Measurements from ENCODE around the gene VAMP8. TPM values are rescaled to one million over a fixed set of nuclear protein-coding genes. Genes with fewer than 3 reads are reported as not detected.

Gene VAMP8
- total and polyA plus RNA-seq, 2 donors (not counting 3 experiments of a cell fraction or from before 2014, with no cell fraction given), result 39.0 to 68.7 TPM

DNA sequence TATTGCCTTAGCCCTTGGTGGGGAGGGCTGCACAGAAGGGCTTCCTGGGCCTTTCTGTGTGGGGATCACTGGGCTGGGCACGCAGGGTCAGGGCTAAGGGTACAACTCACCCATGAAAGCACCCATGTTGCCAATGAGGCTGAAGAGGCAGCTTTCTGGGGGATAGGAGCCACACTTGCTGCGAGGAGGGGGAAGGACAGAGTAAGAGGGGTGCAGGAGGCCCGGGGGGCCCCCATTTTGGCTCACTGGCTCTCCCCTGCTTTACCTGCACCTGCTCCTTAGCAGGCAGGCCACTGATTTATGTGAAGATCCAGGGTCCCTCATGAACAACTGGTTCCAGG is 22.8 kb downstream of the VAMP8 start:
- intact Hi-C loops (cut with micrococcal nuclease) (loop anchor here (5.0 kb wide), 1 partner anchor 178 kb away; no protein-coding TSS in a partner anchor), dilution Hi-C loops (cut with MboI; ENCODE audit: extremely low pct_ligation_motif_present, low sequenced_read_pairs) (no loop called here)
- CTCF ChIA-PET, result interaction anchor here (0.7 to 2.3 kb wide), 3 partner anchors 10 to 13 kb away, joined by 3 to 8 read pairs (median 5); partner anchors contain the start of gene C2orf68
- TF ChIP-seq EZH2 (IDR thresholded peaks at IDR 0.05; ENCODE audit: borderline replicate concordance, low read depth, low read length, severe bottlenecking) (no peak), MYC (IDR thresholded peaks at IDR 0.05; ENCODE audit: low read depth, low read length) (no peak), GATA2 (IDR thresholded peaks at IDR 0.05; ENCODE audit: insufficient read depth, insufficient read length, low read depth, low read length) (no peak), FOS (IDR thresholded peaks at IDR 0.05; ENCODE audit: borderline replicate concordance, insufficient read depth, low read length) (no peak), POLR2AphosphoS5 (IDR thresholded peaks at IDR 0.05; ENCODE audit: insufficient read depth, low read depth, low read length) (no peak), POLR2A (IDR thresholded peaks at IDR 0.05; ENCODE audit: low read depth, low read length) (no peak), JUN (IDR thresholded peaks at IDR 0.05; ENCODE audit: borderline replicate concordance, insufficient read depth, insufficient read length, low read depth) (no peak)
- TF ChIP-seq, protein P1, sequence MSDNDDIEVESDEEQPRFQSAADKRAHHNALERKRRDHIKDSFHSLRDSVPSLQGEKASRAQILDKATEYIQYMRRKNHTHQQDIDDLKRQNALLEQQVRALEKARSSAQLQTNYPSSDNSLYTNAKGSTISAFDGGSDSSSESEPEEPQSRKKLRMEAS (IDR thresholded peaks at IDR 0.05; ENCODE audit: insufficient read depth, insufficient read length), result no peak
- TF ChIP-seq, protein P2, sequence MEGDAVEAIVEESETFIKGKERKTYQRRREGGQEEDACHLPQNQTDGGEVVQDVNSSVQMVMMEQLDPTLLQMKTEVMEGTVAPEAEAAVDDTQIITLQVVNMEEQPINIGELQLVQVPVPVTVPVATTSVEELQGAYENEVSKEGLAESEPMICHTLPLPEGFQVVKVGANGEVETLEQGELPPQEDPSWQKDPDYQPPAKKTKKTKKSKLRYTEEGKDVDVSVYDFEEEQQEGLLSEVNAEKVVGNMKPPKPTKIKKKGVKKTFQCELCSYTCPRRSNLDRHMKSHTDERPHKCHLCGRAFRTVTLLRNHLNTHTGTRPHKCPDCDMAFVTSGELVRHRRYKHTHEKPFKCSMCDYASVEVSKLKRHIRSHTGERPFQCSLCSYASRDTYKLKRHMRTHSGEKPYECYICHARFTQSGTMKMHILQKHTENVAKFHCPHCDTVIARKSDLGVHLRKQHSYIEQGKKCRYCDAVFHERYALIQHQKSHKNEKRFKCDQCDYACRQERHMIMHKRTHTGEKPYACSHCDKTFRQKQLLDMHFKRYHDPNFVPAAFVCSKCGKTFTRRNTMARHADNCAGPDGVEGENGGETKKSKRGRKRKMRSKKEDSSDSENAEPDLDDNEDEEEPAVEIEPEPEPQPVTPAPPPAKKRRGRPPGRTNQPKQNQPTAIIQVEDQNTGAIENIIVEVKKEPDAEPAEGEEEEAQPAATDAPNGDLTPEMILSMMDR (IDR thresholded peaks at IDR 0.05; ENCODE audit: extremely low read depth in 1 of 2, insufficient read depth in 1 of 2, low read depth in 1 of 2, low read length in 2 of 2), result no peak
- POLR2A ChIA-PET, result interaction anchor here (0.8 kb wide), 1 partner anchor 13 kb away, joined by 3 read pairs; no protein-coding TSS in a partner anchor
- H3K9me3 ChIP-seq (replicated peaks; ENCODE audit: control insufficient read depth, insufficient read depth, low read length), result no peaks in the 10 kb centered on the region
- H2AFZ ChIP-seq (ENCODE audit: low read depth, low read length), result no peak overlapping the region
- DNase-seq (ENCODE audit: low read depth, low spot score), result no peak
- no peaks in the 10 kb centered on the region for H4K20me1 ChIP-seq (replicated peaks; ENCODE audit: control insufficient read depth, extremely low read depth, insufficient read depth, low read length)
- no peak overlapping the region for H3K27ac ChIP-seq (ENCODE audit: insufficient read depth, low read depth, low read length)
- H3K4me1 ChIP-seq (ENCODE audit: control insufficient read depth, extremely low read depth, insufficient read depth, low read length), result peaks cover 16% of the 10 kb centered on the region
- H3K9ac ChIP-seq (replicated peaks; ENCODE audit: extremely low read depth, insufficient read depth, low read length), result no peak overlapping the region
- no peak overlapping the region for H3K4me2 ChIP-seq (ENCODE audit: insufficient read depth, low read length)
- H3K36me3 ChIP-seq (ENCODE audit: control insufficient read depth in 2 of 2, extremely low read depth in 1 of 2, insufficient read depth in 2 of 2, low read length in 2 of 2), result peaks cover 0 to 29% of the 10 kb centered on the region in 2 experiments
- H3K4me3 ChIP-seq (replicated peaks in 1 of 3; ENCODE audit: insufficient read depth in 1 of 3, low read depth in 1 of 3, low read length in 3 of 3), result no peak overlapping the region
- no TSS peak for BruUV-seq (replicated peaks)
- peaks cover 19% of the 10 kb centered on the region for H3K79me2 ChIP-seq (ENCODE audit: control insufficient read depth, insufficient read depth, low read length)
- no peak for FAIRE-seq
- no peaks in the 10 kb centered on the region for H3K27me3 ChIP-seq (ENCODE audit: control insufficient read depth in 2 of 2, insufficient read depth in 2 of 2, low read length in 2 of 2)
- no peaks in the 10 kb centered on the region for H3K9me1 ChIP-seq (replicated peaks; ENCODE audit: control insufficient read depth, extremely low read depth, insufficient read depth, low read length)

All from endothelial cell of umbilical vein (primary cell).